Mucosa of descending colon (tissue), 3 donors: Measurements from ENCODE around the gene FIBCD1. TPM values are rescaled to one million over a fixed set of nuclear protein-coding genes. Genes with fewer than 3 reads are reported as not detected.
A peak's percentile ranks its signal among the peaks of the same experiment; 100 is the strongest.

Experiments used
- ATAC-seq: fragments of 200-7000 bp; cut with Tn5 transposase; one replicate; pipeline ENCODE4 v1.9.1; 2020; ENCODE audit warnings: mild to moderate bottlenecking, moderate library complexity
- DNase-seq, 3 donors: peaks; one replicate each; pipeline ENCODE4 v3.0.0-alpha.2; 2020
- H3K36me3 ChIP-seq: fragments of 200-600 bp; one replicate; pipeline ENCODE4 v1.8.0; 2021; ENCODE audit warnings: low read depth, mild to moderate bottlenecking
- H3K4me1 ChIP-seq: fragments of 200-600 bp; one replicate; pipeline ENCODE4 v1.8.0; 2021; ENCODE audit warnings: low read depth, mild to moderate bottlenecking
- H3K4me3 ChIP-seq: fragments of 200-600 bp; one replicate; pipeline ENCODE4 v1.8.0; 2021; ENCODE audit warnings: mild to moderate bottlenecking
- H3K9me3 ChIP-seq: fragments of 200-600 bp; one replicate; pipeline ENCODE4 v1.8.0; 2021; ENCODE audit warnings: mild to moderate bottlenecking
- intact Hi-C, 2 donors: fragments of 100-400 bp; cut with DNase I in 1 of 2; cut with micrococcal nuclease in 1 of 2; formaldehyde crosslinking; loops; one replicate each; pipeline versions ENCODE4 v1.11.0 to v1.11.1; 2022; cut with DNase I, micrococcal nuclease
- total RNA-seq, 3 donors: library from RNA; stranded (reverse); fragmentation: NEBNext Ultra II Directional in 2 of 3; extraction: Animal tissue kit (Norgen Biotek cat#: 25700) in 2 of 3; gene quantifications; one replicate each; pipeline versions ENCODE4 v1.2.1 to v1.2.4, GENCODE V29; 2021 to 2023
- TF ChIP-seq, protein P1 (sequence below): fragments of 200-600 bp; IDR thresholded peaks from one replicate; pipeline ENCODE4 v1.8.0; 2022; ENCODE audit warnings: antibody characterized with exemption, mild to moderate bottlenecking
- donor health status: DM: no; HTN: no; CAD: no; lungs with moderate emphysema.
- donor health status: DM: no; HTN: no; CAD: no.
- donor health status: DM: no; HTN: yes; CAD: no.

Gene FIBCD1
- total RNA-seq, 3 donors from 2014 or later = 2.6 to 10.7 (median 7.3) TPM

DNA sequence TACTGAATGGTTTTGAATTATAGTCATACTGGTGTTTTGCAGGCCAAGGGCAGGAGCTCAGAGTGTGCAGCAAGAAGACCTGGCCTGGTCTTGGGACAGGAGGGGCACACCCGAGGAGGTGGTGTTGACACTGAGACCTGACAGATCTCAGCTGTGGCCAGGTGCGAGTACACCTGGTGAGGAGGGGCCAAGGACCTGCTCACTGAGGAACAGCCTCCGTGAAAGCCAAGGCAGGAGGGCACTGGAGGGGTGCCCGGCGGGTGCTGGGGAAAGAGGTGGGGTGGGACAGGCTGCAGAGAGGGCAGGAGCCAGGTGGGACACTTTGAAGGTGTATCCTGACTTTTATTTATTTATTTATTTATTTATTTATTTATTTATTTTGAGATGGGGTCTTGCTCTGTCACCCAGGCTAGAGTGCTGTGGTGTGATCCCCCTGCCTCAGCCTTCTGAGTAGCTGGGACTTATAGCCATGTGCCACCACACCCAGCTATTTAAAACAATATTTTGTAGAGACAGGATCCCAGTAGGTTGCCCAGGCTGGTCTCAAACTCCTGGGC, 46.6 kb upstream of the FIBCD1 start:
- TF ChIP-seq, protein P1, sequence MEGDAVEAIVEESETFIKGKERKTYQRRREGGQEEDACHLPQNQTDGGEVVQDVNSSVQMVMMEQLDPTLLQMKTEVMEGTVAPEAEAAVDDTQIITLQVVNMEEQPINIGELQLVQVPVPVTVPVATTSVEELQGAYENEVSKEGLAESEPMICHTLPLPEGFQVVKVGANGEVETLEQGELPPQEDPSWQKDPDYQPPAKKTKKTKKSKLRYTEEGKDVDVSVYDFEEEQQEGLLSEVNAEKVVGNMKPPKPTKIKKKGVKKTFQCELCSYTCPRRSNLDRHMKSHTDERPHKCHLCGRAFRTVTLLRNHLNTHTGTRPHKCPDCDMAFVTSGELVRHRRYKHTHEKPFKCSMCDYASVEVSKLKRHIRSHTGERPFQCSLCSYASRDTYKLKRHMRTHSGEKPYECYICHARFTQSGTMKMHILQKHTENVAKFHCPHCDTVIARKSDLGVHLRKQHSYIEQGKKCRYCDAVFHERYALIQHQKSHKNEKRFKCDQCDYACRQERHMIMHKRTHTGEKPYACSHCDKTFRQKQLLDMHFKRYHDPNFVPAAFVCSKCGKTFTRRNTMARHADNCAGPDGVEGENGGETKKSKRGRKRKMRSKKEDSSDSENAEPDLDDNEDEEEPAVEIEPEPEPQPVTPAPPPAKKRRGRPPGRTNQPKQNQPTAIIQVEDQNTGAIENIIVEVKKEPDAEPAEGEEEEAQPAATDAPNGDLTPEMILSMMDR = no peak
- Histone ChIP-seq H3K4me1 (no peaks in the 10 kb centered on the region), H3K4me3 (no peak overlapping the region), H3K9me3 (no peaks in the 10 kb centered on the region), H3K36me3 (no peaks in the 10 kb centered on the region)
- ATAC-seq (no peak), DNase-seq (peak in 1 of 3 donors; percentile 22)
- intact Hi-C loops = no loop called here

DNA sequence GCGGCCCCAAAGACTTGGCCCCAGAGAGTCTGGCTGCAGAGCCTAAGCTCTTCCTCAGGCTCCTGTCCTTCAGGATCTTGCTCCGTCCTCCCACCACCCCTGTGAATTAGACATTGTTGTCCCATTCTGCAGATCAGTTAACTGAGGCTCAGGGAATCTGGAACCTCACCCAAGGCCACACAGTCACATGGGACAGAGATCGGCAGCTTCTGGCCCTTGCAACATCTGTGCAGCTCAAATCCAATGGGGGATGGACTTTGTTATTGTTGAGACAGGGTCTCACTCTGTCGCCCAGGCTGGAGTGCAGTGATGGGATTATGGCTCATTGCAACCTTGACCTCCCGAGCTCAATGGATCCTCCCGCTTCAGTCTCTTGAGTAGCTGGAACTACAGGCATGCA, 46.0 kb upstream of the FIBCD1 start:
- H3K9me3 ChIP-seq = no peaks in the 10 kb centered on the region
- H3K4me3 ChIP-seq = no peak overlapping the region
- no peaks in the 10 kb centered on the region for H3K4me1 ChIP-seq
- TF ChIP-seq, protein P1 = no peak
- intact Hi-C loops = no loop called here
- ATAC-seq (no peak), DNase-seq (peak in 1 of 3 donors; percentile 6)
- H3K36me3 ChIP-seq = no peaks in the 10 kb centered on the region

DNA sequence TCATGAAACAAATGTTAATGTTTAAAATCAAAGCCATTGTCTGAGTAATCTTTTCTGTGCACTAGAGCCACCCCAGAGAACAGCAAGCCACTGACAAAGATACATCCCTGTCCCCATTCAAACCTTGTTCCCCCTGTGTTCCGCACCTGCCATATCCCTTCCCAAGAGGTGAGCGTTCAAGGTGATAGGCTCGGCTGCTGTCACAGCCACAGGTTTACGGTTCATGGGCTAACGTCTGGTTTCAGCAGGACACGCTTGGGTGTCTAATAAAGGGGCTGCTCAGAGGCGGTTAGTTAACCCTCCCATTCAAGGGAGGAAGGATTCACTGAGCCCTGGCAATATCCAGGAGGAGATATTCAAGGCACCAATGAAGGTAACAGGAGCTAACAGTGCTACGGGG, 45.5 kb upstream of the FIBCD1 start:
- Histone ChIP-seq H3K4me1 (no peaks in the 10 kb centered on the region), H3K4me3 (no peak overlapping the region), H3K9me3 (no peaks in the 10 kb centered on the region), H3K36me3 (no peaks in the 10 kb centered on the region)
- intact Hi-C loops = no loop called here
- ATAC-seq (no peak), DNase-seq (peak in 1 of 3 donors; percentile 12)
- TF ChIP-seq, protein P1 = no peak

DNA sequence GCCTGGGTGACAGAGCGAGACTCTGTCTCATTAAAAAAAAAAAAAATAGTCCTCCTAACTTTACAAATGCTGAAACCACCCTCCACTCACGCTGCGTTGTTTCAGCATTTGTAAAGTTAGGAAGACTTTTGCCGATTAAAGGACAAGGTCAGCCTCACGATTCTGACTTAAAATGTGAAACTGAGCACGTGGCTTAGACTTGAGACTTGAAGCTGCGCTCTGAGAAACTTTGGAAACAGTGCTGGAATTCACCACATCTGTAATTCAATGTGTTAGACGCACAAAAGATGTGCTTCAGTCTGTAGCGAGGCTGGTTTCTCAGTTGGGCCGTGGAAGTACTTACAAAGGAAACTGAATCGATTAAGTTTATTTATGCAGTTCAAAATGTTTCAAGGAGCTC, 44.9 kb upstream of the FIBCD1 start:
- no peaks in the 10 kb centered on the region for H3K9me3 ChIP-seq
- no peaks in the 10 kb centered on the region for H3K36me3 ChIP-seq
- TF ChIP-seq, protein P1 = no peak
- intact Hi-C loops = no loop called here
- H3K4me3 ChIP-seq = no peak overlapping the region
- no peaks in the 10 kb centered on the region for H3K4me1 ChIP-seq
- ATAC-seq (no peak), DNase-seq (no peak)

DNA sequence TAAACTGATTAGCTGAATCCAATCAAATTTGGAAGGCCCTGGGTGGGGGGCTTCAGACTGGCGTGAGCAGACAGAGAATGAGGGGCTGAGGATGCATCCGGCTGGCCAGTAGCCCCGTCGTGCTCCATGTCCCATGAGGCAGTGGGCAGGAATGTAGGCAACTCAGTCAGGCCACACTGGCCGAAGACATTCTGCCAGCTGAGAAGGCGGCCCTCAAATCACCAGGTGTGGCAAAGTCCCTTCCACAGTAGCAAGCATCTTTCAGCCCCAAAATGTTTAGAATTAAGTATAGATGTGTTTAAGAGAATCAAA, 44.3 kb upstream of the FIBCD1 start:
- TF ChIP-seq, protein P1 = no peak
- DNase-seq (peak in 1 of 3 donors; percentile 12), ATAC-seq (no peak)
- no peaks in the 10 kb centered on the region for H3K36me3 ChIP-seq
- no peak overlapping the region for H3K4me3 ChIP-seq
- H3K4me1 ChIP-seq = no peaks in the 10 kb centered on the region
- intact Hi-C loops = no loop called here
- H3K9me3 ChIP-seq = no peaks in the 10 kb centered on the region
